Retina (tissue), 1 donor: Measurements from ENCODE around the gene RAB7B.

ENCODE experiments used
- DNase-seq: peaks from one replicate; pipeline ENCODE4 v3.0.0-alpha.2; 2016

RAB7B gene

DNA sequence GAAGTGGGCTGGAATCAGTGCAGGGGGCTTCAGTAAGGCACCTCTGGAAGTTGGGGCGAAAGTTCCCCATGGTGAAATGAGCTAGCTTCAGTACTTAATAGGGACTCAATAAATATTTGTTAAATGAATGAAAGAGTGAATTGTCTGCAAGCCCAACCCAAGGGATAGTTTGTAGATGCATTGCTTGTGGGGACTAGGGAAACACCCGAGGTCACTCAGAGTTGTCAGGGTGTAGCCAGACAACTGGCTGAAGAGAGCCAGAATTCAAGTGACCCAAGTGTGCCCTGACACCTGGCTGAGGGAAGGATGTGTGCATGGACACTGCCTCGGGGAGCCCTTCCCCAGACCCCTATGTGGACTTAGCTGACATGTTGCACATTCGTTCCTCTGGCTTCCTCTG lies 58.7 kb downstream of the RAB7B start:
- DNase-seq = no peak

DNA sequence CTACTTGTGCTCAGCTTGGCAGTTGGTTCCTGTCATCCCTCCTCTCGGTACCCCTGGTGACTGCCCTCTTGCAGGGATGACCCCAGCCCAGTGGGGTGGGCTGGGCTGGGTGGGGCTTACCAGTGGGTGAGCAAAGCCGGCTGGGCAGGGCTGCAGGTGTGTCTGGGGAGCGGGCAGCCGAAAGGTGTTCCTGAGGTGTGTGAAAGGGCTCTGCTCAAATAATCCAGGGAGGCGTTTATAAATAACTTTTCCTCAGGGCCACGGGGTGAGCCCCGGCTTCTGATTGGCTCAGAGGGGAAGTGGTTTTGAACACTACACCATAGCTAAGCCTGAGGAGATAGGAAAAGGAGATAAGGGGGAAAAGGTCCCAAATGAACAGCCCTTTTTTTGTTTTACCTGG lies 60.0 kb downstream of the RAB7B start, which contains the start of gene SLC26A9:
Gene SLC26A9, minus strand, starts transcription at position 212 of the 400 bp plus-strand sequence. CDS start 7,636 bp downstream, outside the sequence.
- DNase-seq = no peak

DNA sequence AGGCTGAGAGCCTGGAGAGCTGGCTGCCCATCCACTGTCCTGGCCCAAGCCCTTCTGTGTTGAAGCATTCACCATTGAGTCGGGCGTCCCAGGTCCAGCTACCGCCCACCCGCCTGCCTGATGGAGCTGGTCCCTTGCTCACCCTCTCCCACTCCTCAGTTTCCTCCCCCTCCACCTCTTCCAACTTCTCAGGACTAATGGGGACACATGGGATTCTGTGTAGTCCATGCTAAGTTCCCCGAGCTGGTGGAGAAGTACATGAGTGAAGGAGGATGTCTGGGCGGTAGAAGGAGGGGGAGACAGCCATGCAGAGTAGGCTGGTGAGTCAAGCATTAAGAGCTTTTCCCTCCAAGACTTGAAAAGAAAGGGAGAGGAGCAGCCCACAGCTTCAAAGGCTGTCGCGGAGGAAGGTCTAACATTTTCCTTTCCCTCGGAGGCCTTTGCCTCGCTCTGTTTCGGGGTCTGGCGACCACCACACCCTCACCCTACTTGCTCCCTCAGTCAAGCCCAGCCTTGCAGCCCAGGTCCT lies 60.5 kb downstream of the RAB7B start:
- no peak for DNase-seq

DNA sequence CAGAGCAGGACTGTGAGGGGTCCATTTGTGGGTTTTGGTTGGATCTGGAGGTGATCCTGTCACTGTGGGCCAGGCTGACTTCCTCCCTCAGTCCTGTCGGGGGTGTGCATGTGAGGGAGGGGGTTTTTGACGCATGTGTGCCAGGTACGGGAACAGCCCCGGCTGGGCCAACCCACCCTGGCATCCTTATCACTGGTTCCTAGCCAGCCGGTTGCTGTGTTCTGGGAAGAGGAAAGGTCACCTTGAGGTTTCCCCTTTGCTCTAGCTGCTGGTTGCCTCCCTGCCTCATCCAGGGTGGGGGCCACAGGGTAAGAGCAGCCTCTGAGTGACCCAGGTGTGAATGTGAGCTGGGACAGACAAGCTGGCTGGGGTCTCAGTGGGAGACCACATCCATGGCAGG lies 62.5 kb downstream of the RAB7B start:
- no peak for DNase-seq

- DNase-seq = no peak
These were observed 63.4 kb downstream of the RAB7B start for GRCh38 chr1:205939690-205940330.

DNA sequence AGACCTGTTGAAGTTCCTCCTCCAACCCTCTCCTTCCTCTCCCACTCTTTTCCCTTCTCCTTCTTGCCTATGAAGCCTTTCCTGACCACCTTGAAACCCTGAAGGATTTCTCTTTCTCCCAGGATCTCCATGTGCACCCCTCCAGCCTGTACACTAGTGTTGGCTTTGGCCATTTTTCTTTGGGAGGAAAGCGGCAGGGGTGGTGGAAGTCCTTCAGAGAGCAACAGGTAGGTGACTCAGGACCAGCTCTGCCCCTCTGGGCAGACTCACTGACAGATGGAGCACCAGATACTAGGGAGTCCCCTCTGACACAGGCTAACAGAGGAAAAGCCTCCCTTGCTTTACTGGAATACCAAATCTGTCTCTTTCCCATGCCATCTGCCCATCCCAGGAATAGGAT lies 64.5 kb downstream of the RAB7B start:
- DNase-seq = no peak

- no peak for DNase-seq
These were observed 66.2 kb downstream of the RAB7B start for GRCh38 chr1:205936846-205937586.

GRCh38 chr1:205936311-205936710 lies 66.9 kb downstream of the RAB7B start:
- no peak for DNase-seq

DNA sequence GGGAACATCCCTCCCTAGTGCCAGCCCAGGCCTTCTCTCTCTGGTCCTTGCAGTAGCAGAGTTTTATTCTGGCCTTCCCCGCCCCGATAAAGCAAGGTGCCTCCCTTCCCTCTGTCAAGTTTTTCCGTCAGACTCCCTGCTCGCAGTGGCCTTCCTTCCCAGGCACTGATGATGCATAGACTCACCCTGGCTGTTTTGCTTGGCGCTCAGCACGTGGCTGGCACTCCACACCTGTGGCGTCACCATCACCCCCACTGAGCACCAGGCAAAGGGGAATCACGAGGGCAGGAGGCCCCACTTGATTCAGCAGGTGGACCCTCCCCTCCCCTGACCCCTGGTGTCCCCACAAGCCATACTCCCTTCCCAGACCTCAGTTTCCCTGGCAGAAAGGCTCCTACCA lies 67.3 kb downstream of the RAB7B start:
- no peak for DNase-seq

DNA sequence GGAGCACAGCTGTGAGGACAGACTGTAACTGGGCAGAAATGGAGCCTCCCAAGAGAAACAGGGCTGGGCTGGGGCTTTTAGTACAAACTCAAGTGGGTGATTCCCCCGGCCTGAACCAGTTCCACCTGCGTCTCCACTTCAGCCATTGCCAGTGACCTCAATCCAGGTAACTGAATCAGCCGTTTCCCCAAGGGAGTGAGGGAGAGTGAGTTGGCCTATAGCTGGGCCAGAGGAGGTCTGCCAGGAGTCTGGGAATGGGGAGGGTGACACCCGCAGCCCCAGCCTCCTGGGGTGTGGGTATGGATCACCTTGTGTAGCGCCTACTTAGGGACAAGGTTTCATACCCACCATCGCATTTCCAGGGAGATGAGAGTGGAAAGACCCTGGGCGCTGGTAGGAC lies 68.4 kb downstream of the RAB7B start:
- no peak for DNase-seq

DNA sequence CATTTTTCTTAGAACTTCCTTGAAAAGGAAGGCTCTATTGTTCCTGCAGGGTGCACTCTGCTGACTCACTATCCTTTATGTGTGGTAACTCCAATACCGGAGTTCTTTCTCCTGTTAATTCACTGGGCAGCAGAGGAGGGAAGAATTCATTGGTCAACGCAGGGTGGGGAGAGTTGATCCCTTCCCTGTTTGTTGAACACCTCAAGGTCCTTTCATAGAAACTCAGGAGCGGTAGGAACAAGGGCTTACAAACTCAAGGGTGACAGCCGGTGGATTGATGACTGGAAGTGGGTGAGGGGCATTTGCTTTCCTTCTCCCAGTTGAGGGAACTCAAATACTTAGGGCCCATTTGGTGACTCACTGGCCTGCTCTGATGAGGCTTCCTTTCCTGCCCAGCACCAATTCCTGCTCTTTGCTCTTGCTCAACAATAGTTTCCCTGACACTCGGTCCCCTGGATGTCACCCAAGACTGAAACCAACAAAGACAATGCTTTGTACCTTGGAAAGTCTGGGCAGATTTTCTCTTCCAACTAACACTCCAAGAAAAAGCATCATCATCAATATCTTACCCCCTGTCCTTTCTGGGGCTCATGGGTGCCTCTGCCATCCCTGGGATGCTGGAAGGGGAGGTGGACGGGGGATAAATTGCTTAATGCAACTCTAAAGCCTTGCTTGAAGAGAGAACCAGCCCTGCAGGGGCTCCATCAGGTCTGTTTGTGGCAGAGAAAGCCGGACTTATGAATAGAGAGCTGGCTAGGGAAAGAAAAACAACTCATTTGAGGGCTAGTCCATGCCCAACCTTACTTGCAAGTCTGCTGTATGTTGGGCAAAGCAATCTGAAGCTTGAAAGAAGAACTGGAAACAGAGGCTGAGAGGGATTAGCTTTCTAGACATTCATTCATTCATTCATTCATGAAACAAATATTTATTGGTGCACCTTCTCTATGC lies 69.2 kb downstream of the RAB7B start:
- DNase-seq = no peak

DNA sequence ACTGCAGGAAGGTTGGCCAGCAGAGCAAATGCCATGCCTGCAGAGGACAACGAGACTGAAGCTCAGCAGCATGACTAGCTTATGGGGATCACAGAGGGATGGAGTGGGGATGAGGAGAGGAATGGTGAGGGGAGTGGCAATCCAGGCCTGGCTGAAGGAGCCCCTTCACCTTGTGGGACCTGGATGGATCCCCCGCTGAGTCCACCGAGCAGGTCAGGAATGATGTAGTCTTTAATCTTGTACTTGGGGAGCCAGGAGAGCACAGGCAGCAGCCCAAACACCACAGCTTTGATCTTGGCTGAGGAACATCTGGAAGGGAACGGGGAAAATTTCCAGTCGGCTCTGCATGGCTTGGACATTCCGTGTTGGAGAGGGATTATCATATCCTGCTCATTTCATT lies 70.4 kb downstream of the RAB7B start:
- DNase-seq = no peak

DNA sequence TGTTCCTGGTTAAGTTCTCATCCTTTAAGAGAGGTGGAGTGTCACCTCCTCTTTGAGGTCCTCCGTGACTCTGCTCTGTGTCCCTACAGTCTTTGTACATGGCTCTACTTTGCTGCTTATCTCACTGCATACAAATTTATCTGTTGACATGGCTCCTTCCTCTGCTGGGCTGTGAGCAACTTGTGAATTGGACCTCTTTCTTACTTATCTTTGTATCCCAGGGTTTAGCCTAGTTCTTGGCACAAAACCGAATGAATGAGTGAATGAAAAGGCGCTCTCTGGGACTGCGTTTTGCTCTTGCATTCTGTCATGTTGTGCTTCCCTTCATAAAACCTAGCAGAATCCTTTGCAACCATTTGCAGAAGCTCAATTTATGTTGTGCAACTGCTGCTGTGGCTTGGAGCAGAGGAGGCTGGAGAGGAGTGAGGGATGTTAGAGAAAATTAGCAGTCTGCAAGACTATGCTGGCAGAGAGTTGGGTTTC lies 72.4 kb downstream of the RAB7B start:
- no peak for DNase-seq

GRCh38 chr1:205930195-205930577 lies 73.0 kb downstream of the RAB7B start:
- DNase-seq = no peak

- no peak for DNase-seq
These were observed 73.5 kb downstream of the RAB7B start for GRCh38 chr1:205929496-205930194.

DNA sequence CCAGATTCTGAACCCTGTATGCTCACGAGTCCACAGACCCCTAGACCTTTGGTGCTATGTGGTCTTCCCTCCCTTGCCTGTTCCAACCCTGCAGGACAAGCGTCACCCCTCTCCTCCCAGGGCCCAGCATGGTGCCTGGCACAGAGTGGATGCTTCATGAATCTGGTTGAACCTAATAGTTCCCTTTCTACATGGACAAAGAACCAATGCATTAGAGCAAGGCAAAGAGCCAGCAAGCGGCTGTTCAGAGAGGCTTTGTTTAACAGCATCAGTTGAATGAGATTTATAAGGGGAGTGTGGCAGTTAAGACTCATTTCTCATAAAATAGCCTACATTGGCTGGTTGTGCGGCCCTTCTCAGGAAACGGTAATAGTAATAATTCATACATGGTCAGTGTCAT lies 74.9 kb downstream of the RAB7B start:
- DNase-seq = no peak

DNA sequence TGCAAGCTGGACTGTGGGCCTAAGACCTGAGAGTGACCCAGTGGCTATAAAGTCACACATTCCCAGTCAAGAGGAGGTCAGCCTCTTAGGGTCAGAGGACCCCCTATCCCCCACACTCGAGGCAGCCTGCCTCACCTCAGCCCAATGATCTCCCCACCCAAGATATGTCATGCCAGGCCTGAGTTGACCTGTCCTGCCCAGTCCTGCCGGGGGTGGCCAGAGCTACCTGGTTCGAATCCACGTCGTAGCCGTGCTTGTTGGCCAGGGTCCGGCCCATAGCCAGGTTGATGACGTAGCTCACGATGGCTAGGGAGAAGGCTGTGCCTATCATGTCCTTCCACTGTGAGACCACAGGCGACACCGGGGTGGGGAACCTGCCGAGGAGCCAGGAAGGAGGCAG lies 75.5 kb downstream of the RAB7B start:
- DNase-seq = no peak

DNA sequence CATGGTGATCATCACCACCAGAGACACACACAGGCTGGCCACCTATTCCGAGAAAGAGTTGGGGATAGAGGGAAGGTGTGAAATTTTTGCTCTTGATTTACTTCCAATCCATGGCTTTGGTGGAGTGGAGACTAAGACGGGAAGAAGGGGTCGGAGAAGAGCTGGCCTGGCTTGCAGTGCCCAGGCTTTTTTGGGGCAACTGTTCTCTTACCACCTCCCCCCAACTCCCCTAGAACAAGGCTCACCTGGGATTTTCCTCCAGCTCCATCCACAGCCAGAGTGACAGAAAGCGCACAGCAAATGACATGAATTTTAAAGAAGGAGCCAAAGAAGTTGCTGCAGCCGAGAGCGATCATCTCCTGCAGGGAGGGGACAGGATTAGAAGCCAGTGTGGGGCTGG lies 75.9 kb downstream of the RAB7B start:
- no peak for DNase-seq
